ENCODE data around the gene PROK2.

Gene PROK2

DNA sequence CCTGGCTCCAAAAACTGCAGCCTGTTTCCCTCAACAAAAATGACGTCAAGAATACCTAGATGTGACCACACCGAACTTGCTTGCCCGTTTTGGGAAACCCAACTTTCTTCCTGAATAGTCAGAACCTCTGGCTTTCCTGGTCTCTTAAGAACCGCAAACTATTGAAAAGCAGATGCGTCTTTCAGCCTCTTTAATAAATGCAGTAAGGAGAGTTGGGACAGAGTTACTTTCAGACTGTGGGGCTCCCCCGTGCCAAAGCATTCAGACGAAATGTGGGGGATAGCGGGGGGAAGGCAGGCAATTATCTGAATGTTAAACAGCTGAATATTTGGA, 1.2 kb upstream of the PROK2 start:
- DNase-seq: no peak

DNA sequence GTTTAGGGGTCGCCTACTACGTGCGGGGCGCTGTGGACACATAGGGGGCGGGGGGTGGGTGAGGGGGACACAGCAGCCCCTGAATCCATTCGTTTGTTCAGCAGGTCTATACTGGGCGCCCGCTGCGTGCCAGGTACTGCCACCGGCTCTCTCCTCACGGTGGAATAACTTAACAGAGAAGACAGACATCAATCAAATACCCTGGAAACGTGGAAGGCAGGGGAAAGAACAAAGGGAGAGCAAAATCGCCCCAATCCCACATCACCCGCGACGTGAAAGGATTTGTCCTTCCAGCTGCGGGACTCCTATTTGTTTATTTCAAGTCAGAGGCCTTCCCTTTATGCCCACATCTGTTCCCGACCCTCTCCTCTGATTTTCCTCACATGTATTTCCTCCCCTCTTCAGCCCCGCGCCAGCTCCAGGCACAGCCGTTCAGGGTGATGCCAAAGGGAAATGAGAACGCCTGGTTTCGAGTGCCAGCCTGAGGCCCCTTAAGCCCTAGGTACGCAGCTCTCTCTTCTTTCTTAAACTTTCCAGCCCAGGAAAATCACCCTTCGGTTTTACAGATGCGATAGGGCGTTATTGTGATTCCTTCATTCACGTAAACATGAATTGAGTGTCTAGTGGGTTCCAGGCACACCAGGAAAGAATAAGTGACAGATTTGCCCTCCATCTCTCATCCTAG, 726 bp upstream of the PROK2 start:
- no peak for DNase-seq

DNA sequence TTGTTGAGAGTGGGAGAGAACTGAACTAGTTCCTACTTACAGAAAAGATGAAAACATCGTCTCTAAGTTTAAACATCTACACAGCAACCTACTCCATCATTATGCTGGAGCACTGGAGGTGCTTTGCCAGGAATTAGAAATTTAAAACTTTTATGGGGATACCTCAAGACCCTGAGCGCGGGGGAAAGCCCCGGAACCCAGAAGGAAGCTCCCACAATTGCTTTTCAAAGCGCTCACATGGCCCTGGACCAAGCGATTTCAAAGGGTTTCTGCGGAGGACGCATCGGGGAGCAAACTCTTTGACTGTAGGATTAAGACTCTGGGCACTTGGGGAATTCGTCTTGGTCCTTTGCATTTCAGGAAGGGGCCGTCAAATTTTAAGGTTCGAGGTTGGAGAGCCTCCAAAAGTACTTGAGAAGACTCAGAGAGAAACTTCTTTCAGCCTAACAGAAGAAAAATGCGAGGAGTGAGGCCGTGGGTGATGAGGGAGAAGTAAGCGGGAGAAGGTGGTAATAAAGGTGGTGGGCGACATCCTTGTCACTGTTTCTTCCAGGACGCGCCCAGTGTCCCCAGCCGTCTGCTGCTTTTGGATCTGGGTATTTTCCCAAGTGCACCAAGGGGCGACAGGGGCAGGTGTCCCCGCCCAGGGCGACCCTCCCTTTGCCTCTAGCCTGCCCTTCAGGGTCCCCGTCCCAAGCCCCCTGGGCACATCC, 591 bp downstream of the PROK2 start:
- DNase-seq: no peak

DNA sequence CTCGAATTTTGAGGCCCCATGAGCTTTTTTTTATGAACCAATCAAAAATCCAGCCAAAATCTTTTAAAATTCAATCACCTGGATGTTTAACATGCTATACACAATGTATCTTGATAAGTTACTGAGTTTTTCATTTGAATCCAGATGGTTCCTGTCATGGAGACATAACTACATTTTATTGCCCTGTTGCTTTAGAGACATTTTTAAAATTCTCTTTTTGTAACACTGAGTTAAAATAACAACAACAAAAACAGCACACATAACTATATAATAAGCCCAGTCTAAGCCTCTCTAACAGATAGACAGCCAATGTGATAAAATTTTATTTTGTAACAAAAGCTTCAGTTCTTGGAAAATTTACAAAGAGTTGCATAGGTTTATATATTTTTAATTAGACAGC, 1.8 kb downstream of the PROK2 start:
- DNase-seq: no peak

DNA sequence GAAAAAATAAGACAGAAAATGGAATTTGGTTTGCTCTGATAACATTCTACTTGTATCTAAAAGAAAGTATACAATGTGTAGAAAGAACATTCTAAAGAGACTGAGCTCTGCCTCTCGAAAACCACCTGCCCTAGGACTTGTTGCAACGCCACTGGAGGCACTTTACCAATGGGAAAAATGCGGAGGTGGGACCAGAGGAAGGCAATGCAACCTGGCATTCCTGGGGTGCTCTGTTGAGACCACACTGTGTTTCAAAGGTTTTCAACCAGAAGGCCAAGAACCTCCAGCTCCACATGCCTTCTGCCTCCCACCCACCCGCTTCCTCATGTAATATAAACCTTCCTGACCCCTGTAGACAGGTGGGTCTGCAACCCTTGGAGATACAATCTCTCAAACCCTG, 4.5 kb downstream of the PROK2 start:
- DNase-seq: no peak

DNA sequence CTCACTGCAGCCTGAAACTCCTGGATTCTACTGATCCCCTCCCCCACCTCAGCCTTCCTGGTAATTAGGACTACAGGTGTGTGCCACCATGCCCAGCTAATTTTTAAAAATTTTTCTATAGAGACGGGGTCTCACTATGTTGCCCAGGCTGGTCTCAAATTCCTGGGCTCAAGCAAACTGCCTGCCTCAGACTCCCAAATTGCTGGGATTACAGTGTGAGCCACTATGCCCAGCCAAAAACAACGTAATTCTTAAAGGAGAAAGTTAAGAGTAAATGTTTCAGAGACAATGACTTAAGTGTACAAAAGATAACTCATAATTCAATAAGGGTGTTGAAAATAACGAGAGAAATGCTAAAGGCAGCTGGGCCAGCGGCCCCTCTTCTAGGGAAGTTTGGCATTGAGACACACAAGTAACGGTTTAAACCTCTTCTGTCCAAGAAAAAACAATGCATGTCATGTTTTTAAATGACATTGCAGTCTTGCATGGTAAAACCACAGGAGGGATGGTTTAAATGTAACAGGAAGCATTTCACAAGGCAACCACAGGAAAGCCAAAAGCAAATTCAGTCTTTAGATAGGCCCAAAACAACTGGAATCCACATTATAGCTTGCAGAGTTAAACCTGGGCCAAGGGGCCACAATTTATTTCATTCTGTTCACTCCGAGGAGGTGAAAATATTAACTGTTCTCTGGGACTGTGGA, 5.1 kb downstream of the PROK2 start:
- DNase-seq: no peak

DNA sequence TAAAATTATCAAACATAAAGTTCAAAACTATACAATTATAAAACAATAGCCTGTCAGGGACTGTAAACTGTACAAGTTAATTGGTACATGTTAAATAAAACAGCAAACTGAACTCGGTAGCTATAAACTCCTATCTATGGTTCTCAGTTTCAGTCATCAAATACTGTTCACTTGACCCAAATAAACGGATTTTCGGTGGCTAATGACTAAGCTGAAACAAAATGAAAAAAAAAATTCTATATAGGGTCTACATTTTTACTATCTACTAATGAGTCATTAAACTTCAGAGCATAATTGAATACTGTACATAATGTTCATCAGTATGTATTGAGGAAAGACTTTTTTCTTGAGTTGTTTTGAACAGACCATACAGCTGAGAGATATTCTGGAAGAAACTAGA, 6.6 kb downstream of the PROK2 start:
- DNase-seq: no peak

DNA sequence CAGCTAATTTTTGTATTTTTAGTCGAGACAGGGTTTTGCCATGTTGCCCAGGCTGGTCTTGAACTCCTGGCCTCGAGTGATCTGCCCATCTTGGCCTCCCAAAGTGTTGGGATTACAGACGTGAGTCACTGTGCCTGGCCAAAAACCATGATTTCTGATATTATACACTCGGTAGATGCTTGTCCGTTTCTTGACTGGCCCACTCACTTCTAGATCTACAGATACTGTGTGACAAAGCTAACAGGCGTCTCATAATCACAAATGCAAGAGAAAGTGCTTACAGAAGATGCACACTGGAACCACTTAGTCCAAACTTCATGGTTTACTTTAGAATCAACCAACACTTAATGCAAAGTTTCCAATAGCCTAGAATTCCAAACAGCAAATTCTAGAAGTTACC, 8.4 kb downstream of the PROK2 start:
- DNase-seq: no peak

DNA sequence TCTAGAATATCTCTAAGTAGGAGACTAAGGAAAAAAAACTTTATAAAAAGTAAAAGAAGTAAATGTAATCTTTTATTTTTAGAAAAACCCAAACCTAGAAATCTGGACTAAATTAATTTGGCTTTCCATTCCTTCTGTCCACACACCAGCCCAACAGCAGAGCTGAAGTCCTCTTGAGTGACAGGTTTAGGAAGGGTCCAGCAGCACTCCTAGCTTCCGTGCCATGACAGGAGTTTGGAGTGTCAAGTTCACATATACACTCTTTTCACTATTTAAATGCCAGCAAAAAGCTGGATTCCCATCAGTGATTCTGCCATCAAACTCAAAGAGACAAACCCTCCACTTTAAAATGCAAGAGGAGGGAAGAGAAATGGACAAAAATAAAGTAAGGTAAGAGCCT, 13.1 kb downstream of the PROK2 start:
- DNase-seq: no peak

DNA sequence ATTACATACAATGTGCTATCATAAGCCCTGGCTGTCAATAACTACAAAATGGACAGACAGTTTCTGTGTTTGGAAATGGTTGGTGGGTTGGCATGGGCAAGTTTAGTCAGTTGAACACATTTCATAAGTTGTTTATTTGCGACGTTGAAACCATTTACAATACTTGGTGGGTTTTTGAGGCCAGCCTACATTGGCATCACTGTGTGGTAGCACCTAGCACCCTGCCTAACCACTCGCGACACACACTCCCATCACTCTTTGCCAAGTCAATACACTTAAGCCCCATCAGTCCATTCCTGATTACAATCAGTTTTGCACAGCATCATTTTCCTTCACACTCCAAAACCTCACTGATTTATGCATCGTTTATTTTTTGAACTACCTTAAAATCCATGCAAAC, 13.8 kb downstream of the PROK2 start:
- no peak for DNase-seq

DNA sequence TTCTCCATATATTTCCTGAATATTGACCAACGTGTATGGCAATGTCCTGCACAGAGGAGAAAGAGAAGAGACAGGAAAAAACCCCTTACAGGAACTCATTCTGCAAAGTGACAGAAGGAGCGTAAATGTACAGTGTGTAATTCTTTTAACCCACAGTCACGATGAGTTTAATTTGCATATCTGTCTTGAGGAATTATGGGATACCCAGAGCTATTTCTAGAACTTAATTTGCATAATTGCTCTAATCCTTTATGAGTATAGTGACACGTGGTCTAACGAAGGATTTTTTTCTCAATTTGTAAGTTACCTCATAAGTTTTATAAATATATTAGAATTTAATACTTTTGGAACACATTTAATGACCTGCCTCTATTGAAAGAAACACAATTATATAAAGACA, 21.5 kb downstream of the PROK2 start:
- DNase-seq: no peak

DNA sequence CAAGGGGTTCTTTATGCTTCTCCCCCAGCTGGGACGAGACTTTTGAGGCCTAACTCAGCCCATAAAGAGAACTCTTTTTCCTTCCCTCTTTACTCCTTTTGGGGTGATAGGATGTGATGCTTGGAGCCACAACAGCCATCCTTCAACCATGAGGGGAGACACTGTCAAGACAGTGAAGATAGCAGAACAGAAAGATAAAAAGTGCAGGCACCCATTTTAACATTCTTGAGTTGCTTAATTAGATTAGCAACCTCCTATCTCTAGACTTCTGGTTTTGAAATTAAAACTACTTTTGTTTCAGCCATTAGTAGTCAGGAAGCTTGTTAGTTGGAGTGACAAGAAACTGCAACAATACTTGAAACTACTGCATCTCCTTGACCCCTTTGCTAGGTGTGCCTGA, 24.8 kb downstream of the PROK2 start:
- DNase-seq: no peak

DNA sequence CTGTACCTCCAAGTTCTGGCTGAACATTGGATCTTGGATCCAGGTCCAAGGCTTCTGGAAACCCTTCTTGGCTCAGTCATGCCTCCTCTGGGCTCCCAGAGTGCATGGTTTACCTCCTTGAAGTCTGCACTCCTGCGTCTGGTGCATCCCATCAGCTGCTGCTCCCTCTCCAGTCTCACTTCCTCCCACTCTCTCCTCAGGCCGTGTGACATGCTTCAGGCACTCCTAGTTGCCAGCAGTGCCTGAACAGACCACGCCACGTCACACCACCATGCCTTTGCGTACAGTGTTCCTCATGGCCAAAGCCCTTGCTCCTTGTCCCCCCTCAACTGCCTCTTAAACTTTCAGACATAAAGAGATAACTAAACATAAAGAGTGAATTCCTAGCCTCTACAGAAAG, 25.5 kb downstream of the PROK2 start:
- no peak for DNase-seq

DNA sequence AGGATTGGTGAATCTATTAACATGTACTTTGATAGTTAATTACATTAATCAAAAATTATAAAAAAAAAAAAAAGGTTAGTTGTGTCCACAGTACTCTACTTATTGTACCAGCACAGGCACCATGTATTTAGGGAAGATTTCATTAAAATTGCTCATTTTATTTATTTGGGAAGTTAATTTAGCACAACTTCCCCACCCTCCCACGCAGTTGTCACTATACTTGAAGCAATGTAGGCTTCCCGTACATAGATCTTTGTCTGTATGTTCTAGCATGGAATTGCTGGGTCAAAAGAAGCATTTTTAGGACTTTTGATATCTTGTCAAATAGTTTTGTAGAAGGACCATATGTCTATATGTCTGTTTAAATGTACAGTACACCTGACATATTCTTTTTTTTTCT, 26.9 kb downstream of the PROK2 start:
- DNase-seq: no peak

DNA sequence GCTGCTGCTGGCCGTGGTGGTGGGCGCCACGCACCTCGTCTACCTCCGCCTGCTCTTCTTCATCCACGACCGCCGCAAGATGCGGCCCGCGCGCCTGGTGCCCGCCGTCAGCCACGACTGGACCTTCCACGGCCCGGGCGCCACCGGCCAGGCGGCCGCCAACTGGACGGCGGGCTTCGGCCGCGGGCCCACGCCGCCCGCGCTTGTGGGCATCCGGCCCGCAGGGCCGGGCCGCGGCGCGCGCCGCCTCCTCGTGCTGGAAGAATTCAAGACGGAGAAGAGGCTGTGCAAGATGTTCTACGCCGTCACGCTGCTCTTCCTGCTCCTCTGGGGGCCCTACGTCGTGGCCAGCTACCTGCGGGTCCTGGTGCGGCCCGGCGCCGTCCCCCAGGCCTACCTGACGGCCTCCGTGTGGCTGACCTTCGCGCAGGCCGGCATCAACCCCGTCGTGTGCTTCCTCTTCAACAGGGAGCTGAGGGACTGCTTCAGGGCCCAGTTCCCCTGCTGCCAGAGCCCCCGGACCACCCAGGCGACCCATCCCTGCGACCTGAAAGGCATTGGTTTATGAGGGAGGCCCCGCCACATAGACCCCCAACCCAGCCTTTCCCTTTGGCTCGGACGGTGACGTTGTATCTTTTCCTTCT, 30.2 kb downstream of the PROK2 start:
- DNase-seq: no peak

DNA sequence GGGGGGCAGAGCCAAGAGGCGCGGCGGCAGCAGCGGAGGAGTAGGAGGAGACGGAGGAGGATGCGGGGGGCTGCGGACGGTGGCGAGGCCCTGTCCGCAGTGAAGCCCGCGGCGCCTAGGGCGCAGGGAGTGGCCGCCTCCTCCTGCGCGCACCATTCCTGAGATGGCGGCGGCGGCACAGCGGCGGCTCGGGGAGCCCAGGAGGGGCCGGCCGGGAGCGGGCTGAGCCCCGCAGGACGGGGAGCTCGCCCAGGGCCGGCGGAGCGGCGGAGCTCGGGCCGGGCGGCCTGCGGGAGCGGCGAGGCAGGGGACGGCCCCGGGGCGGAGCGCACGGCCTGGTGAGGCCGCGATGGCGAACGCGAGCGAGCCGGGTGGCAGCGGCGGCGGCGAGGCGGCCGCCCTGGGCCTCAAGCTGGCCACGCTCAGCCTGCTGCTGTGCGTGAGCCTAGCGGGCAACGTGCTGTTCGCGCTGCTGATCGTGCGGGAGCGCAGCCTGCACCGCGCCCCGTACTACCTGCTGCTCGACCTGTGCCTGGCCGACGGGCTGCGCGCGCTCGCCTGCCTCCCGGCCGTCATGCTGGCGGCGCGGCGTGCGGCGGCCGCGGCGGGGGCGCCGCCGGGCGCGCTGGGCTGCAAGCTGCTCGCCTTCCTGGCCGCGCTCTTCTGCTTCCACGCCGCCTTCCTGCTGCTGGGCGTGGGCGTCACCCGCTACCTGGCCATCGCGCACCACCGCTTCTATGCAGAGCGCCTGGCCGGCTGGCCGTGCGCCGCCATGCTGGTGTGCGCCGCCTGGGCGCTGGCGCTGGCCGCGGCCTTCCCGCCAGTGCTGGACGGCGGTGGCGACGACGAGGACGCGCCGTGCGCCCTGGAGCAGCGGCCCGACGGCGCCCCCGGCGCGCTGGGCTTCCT, 31.0 kb downstream of the PROK2 start, which contains the start of gene GPR27:
Gene GPR27 (plus strand): TSS at position 155 of the 909 bp plus-strand sequence. CDS start 195 bp downstream, at position 350.
- no peak for DNase-seq

DNA sequence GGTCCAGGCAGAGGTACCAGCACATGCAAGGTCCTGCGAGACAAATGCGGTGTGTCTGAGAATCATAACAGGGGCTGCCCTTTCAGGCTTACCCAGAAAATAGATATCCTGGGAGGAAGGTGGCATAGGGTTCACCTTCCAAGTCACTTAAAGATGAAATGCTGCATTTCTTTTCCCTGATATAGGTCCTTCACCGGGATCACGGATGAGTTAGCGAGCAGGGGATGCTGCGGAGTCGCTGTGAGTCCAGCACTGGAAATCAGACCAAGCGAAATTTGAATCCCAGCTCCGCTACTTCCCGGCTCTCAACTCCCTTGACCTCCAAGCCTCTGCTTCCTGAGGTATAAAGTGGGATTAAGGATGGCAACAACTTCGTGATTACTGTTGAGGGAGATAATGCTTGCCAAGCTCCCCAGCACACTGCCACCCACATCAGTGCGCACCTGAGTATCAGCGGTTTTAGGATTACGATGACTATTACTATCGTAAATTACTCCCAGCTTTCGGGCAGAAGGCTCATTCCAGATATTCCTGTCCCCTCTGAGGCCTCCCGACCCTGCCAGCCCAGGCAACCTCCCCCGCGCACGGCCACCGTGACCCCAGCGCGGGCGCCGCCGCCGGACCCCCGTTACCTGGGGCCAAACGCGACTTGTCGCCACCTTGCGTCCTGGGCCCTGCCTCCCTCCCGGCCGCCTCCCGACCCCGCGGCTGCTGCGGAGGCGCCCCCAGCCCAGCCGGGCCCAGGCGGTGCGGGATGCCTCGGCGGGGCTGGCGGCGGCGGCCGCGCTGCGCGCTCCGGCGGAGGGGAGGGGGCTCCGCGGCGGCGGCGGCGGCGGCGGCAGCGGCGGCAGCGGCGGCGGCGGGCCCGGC, 31.9 kb downstream of the PROK2 start:
- DNase-seq: no peak

DNA sequence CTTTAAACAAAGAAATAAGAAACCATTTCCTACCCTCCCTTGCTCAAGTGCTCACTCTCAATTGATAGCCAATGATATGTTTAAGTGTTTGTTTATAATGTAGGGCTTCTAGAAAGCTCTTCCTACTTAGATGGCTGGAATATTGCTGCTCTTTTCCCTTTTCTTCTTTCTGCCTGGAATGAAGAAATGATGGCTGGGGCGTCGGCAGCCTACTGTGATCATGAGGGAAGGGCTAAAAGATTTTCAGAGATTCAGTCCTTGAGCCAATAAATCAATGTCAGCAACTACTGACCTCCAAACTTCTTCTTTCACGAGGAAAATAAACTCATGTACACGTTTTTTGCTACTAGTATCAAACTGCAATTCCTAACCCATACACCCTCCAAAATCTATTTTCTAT, 33.3 kb downstream of the PROK2 start:
- DNase-seq: no peak

DNA sequence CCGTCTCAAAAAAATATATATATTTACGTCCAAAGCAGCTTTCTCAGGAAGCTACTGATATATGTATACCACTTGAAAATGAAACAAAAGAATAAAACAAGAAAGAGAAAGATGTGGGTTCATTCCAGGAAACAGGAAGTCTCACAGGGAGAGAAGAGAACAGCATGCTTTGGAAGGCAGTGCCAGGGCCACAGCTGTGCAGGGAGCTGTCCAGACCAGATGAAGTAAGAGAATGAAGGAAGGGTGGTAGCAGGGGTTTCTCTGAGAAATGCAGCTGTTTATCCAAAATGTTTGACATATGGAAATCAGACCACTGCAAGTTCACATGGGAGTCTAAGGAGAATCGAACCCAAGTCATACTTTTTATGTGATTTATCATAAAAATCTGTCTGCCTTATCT, 40.2 kb downstream of the PROK2 start:
- no peak for DNase-seq

DNA sequence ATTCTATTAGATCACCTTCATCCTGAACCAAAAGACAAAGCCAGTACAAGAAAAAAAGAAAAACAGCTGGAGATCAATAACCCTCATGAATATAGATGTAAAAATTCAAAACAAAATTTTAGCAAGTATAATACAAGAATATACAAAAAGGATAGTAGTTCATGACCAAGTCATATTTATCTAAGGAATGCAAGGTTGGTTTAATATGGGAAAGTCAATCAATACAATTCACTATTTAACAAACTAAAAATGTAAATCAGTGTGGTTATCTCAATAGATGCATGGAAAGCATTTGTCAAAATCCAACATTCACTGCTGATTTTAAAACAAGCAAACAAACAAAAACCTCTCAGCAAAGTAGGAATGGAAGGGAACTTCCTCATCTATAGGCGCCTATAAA, 42.3 kb downstream of the PROK2 start:
- DNase-seq: no peak

DNA sequence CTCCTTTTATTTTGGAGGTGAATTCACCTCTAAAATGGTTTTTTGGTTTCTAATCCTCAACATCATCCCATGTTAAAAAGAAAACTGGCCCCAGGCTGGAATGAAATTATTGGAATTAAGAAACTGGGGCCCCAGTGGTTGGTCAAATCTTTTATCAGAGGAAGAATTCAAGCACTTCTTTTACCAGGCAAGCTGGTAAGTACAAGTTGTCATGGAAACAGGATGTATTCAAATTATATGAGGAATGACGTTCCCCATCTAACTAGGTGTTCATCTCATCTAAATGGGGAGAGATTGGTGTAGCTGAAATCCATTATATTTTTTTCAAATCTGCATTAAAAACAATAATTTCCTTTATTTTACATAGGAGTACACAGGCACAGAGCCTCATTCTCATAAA, 50.1 kb downstream of the PROK2 start:
- DNase-seq: no peak

DNA sequence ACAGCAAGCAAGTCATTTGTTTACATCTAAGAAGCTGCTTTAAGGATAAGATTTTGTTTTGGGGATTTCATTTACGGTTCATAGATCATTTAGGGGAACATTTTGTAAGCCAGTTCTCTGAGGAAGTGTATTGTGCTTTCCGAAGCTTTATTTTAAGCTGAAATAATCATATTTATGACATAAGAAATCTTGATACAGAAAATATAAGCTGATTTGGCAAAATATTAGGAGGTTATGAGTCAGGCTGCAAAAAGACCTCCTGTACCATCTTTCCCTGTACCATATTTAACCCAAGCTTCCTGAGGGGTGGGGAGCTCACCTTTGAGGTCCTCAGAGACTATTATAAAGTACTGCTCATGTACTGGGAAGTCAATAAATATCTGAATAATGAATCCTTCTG, 51.6 kb downstream of the PROK2 start:
- no peak for DNase-seq

Measured in SHP77 treated with DMSO at 0.1 percent for 48 hours (cell line).